HG02885 (cell line): Measurements from ENCODE around the gene RBMS1.
"Not testable (repeated sequence)": the region's sequence is repeated elsewhere in the genome, so short reads cannot be mapped to it uniquely, and the experiment has no call there.

Experiments used
- ATAC-seq: cut with Tn5 transposase; IDR thresholded peaks from one replicate; pipeline ENCODE4 v1.9.1; 2021; ENCODE audit warnings: mild to moderate bottlenecking; ENCODE audit not compliant: unreplicated experiment, poor library complexity

Gene RBMS1

GRCh38 chr2:160368988-160369930 lies 124.3 kb downstream of the RBMS1 start:
- ATAC-seq, result no peak

- no peak for ATAC-seq
Observed at GRCh38 chr2:160367887-160368286, 125.7 kb downstream of the RBMS1 start.

GRCh38 chr2:160367139-160367538 lies 126.5 kb downstream of the RBMS1 start:
- ATAC-seq, result not testable (repeated sequence)

GRCh38 chr2:160366474-160366873 lies 127.1 kb downstream of the RBMS1 start:
- ATAC-seq, result no peak

- no peak for ATAC-seq
Observed at GRCh38 chr2:160365716-160366367, 127.8 kb downstream of the RBMS1 start.

DNA sequence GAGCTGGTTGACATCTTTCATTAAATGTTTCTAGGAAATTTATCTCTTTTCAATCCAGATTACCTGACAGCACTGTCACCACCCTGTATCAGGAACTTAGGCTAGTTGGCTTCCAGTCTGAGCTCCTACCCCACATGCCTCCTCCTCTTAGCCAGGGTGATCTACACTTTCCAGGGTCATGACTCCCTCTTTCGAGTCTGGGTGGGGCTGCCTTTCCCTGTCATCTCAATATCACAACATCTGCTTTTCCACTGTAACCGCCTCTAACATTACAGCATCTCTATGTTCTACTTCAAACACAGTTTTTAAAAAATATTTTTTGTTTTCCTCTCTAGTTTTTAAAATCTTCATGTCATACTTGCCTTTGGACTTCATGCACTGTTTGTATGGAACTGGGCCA lies 129.2 kb downstream of the RBMS1 start:
- ATAC-seq, result no peak

- no peak for ATAC-seq
Observed at GRCh38 chr2:160363961-160364360, 129.6 kb downstream of the RBMS1 start.

- no peak for ATAC-seq
Observed at GRCh38 chr2:160363055-160363454, 130.6 kb downstream of the RBMS1 start.

GRCh38 chr2:160362541-160362940 lies 131.1 kb downstream of the RBMS1 start:
- ATAC-seq, result no peak

DNA sequence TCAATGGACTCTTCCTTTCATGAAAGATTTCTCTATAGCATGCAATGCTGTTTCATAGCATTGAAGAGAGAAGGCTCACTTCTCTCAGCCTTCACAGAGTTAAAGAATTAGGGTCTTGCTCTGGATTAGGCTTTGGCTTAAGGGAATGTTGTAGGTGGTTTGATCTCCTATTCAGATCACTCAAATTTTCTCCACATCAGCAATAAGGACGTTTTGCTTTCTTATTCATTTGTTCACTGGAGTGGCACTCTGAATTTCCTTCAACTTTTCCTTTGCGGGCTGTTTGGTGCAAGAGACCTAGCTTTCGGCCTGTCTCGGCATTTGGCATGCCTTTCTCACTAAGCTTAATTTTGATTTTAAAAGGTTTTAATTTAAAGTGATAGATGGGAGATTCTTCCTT lies 131.6 kb downstream of the RBMS1 start:
- no peak for ATAC-seq

- no peak for ATAC-seq
Observed at GRCh38 chr2:160360089-160360757, 133.4 kb downstream of the RBMS1 start.

DNA sequence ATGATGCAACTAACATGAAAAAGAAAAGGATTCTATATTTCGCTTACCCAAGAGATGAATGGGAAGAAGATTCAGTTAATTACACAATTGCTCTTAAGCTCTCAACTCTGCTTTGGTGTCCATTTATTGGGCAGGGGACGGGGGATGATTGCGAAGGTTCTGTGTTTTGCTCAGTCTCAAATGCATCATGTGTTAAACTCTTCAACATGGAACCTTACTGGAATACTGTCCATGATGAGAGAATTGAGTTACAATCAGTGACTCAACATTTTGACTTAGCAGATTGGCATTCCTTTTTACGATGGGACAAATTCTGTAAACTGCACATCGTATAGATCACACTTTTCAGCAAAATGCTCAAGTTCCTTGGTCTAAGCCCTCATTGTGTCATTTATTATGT lies 135.6 kb downstream of the RBMS1 start:
- ATAC-seq, result no peak

DNA sequence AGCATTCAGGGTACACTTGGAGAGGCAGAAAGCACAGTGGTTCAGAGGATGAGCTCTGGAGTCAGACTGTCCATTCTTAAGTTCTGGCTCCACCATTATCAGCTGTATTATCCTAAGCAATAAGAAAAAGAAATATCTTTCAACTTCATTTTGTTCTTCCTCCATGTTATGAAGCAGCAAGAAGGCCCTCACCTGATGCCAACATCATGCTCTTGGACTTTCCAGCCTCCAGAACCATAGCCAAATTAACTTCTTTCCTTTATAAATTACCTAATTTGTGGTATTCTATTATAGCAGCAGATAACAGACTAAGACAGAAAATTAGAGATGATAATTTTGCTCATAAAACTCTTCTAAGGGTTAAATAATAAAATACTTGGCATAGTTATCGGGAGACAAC lies 137.1 kb downstream of the RBMS1 start:
- no peak for ATAC-seq

DNA sequence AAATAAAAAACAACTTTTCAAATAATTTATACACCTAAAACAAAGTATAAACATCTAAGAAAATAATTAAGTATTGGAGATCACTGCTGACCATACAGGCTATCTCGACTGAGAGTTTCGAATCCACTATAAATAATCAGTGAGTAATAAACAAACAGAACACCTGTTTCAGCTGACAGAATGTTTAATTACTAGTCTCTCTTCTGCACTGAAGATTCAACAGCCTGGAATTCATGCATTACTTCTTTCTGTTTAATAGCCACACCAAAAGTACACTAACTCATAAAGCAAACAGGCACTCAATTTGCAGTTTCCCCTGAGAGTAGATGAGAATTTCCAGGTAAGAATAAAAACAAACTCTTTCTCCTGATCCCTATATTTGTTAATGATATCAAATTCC lies 138.5 kb downstream of the RBMS1 start:
- ATAC-seq, result no peak

- no peak for ATAC-seq
Observed at GRCh38 chr2:160354677-160355076, 138.9 kb downstream of the RBMS1 start.

GRCh38 chr2:160353813-160354212 lies 139.8 kb downstream of the RBMS1 start:
- ATAC-seq, result no peak

GRCh38 chr2:160353166-160353565 lies 140.4 kb downstream of the RBMS1 start:
- ATAC-seq, result no peak

- no peak for ATAC-seq
Observed at GRCh38 chr2:160352500-160352899, 141.1 kb downstream of the RBMS1 start.

DNA sequence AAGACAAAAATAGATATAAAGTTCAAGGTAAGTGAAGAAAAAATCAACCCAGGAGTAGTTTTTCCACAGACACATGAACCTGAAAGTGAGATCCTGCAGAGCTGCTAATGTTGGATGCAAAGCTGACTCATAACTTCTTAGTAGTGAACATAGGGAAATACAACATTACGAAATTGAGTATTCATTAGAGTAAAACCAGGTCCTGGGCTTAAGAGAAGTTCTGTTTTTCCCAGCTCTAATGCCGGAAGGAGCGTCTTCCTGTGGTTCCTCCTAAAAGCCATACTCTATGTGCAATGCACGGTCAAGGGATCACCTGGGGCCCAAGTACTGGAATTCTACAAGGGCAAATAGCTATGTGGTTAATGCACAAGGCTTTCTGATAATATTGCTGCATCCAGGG lies 141.7 kb downstream of the RBMS1 start:
- ATAC-seq, result no peak

DNA sequence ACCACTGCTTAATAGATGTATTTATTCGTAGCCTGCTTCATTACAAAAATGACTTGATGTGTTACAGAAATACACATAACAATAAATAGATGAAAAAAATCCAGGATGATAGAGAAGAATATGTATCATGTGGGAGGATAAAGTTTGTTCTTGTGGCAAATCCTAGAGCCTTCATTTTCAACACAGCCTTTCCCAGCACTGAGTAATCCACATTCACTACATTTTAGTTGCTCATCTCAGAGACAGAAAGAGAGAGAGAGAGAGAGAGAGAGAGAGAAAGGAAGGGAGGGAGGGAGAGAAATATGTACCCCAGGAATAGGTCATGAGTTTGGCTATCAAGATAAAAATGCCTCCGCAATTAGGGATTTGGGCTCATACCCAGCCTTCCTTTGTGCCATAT lies 144.3 kb downstream of the RBMS1 start:
- ATAC-seq, result no peak

- no peak for ATAC-seq
Observed at GRCh38 chr2:160347269-160347863, 146.2 kb downstream of the RBMS1 start.
